Measurements from ENCODE around the gene ABCB11. TPM values are rescaled to one million over a fixed set of nuclear protein-coding genes. Genes with fewer than 3 reads are reported as not detected.

ABCB11 gene
- total RNA-seq, 1 experiment from 2014 or later, result 0.11 TPM

- BruUV-seq (replicated peaks), result no TSS peak
- H3K79me2 ChIP-seq (ENCODE audit: low read length), result no peaks in the 10 kb centered on the region
- no peak overlapping the region for H3K4me3 ChIP-seq (ENCODE audit: low read length)
- no peak for DNase-seq
- H3F3A ChIP-seq (ENCODE audit: low read length, unreplicated experiment), result no peaks in the 10 kb centered on the region
- intact Hi-C loops (cut with micrococcal nuclease), result no loop called here
- H3K27ac ChIP-seq (ENCODE audit: low read length), result no peak overlapping the region
- no peak for ATAC-seq
- H3K9me3 ChIP-seq (ENCODE audit: low read length), result no peaks in the 10 kb centered on the region
- ChIA-PET CTCF (interaction anchor here (0.6 kb wide), 1 partner anchor 17 kb away, joined by 3 read pairs; no protein-coding TSS in a partner anchor), POLR2A (ENCODE audit: unreplicated experiment) (no interaction called here)
- H3K9me2 ChIP-seq (replicated peaks; ENCODE audit: low read length), result no peaks in the 10 kb centered on the region
- no peak overlapping the region for H2AFZ ChIP-seq (ENCODE audit: low read length)
- H3K4me2 ChIP-seq (ENCODE audit: low read length), result no peak overlapping the region
- H4K20me1 ChIP-seq (ENCODE audit: low read length), result no peaks in the 10 kb centered on the region
- no peaks in the 10 kb centered on the region for H3K36me3 ChIP-seq (ENCODE audit: low read depth, low read length)
- TF ChIP-seq EZH2 (IDR thresholded peaks at IDR 0.05; ENCODE audit: low read length, unreplicated experiment) (no peak), EZH2phosphoT487 (IDR thresholded peaks at IDR 0.05; ENCODE audit: borderline replicate concordance, low read length) (no peak), CTCF (conservative IDR thresholded peaks at IDR 0.05; ENCODE audit: low read depth, low read length) (no peak)
- H3K4me1 ChIP-seq (ENCODE audit: insufficient read depth, low read length), result peaks cover 8% of the 10 kb centered on the region
- no peak overlapping the region for H3K9ac ChIP-seq (ENCODE audit: low read length)
- no peaks in the 10 kb centered on the region for H3K27me3 ChIP-seq (ENCODE audit: low read length)
Observed at GRCh38 chr2:168951871-168952270, 79.3 kb downstream of the ABCB11 start.

GRCh38 chr2:168949324-168949723 lies 81.8 kb downstream of the ABCB11 start:
- POLR2A ChIA-PET (ENCODE audit: unreplicated experiment), result no interaction called here
- no peak for ATAC-seq
- DNase-seq, result no peak
- CTCF ChIA-PET, result no interaction called here
- Histone ChIP-seq H3K79me2 (ENCODE audit: low read length) (no peaks in the 10 kb centered on the region), H3K27me3 (ENCODE audit: low read length) (no peaks in the 10 kb centered on the region), H3K9ac (ENCODE audit: low read length) (no peak overlapping the region), H4K20me1 (ENCODE audit: low read length) (no peaks in the 10 kb centered on the region), H3K27ac (ENCODE audit: low read length) (no peak overlapping the region), H3K4me1 (ENCODE audit: insufficient read depth, low read length) (peaks cover 8% of the 10 kb centered on the region), H3F3A (ENCODE audit: low read length, unreplicated experiment) (no peaks in the 10 kb centered on the region), H2AFZ (ENCODE audit: low read length) (no peak overlapping the region), H3K9me2 (replicated peaks; ENCODE audit: low read length) (no peaks in the 10 kb centered on the region), H3K4me3 (ENCODE audit: low read length) (no peak overlapping the region), H3K4me2 (ENCODE audit: low read length) (no peak overlapping the region), H3K36me3 (ENCODE audit: low read depth, low read length) (no peaks in the 10 kb centered on the region), H3K9me3 (ENCODE audit: low read length) (no peaks in the 10 kb centered on the region)
- intact Hi-C loops (cut with micrococcal nuclease), result loop anchor here (5.0 kb wide), 1 partner anchor 448 kb away; no protein-coding TSS in a partner anchor
- BruUV-seq (replicated peaks), result no TSS peak
- TF ChIP-seq EZH2phosphoT487 (IDR thresholded peaks at IDR 0.05; ENCODE audit: borderline replicate concordance, low read length) (no peak), CTCF (conservative IDR thresholded peaks at IDR 0.05; ENCODE audit: low read depth, low read length) (no peak), EZH2 (IDR thresholded peaks at IDR 0.05; ENCODE audit: low read length, unreplicated experiment) (no peak)

GRCh38 chr2:168948621-168949212 lies 82.4 kb downstream of the ABCB11 start:
- no peak overlapping the region for H3K4me2 ChIP-seq (ENCODE audit: low read length)
- H3K36me3 ChIP-seq (ENCODE audit: low read depth, low read length), result no peaks in the 10 kb centered on the region
- no peaks in the 10 kb centered on the region for H3K9me3 ChIP-seq (ENCODE audit: low read length)
- POLR2A ChIA-PET (ENCODE audit: unreplicated experiment), result no interaction called here
- no peak overlapping the region for H3K4me3 ChIP-seq (ENCODE audit: low read length)
- no peaks in the 10 kb centered on the region for H3K9me2 ChIP-seq (replicated peaks; ENCODE audit: low read length)
- BruUV-seq (replicated peaks), result no TSS peak
- no peaks in the 10 kb centered on the region for H4K20me1 ChIP-seq (ENCODE audit: low read length)
- H2AFZ ChIP-seq (ENCODE audit: low read length), result peak overlapping the region; percentile 63; the same call in 1 of the 2 replicates
- H3K27me3 ChIP-seq (ENCODE audit: low read length), result no peaks in the 10 kb centered on the region
- no peaks in the 10 kb centered on the region for H3K79me2 ChIP-seq (ENCODE audit: low read length)
- intact Hi-C loops (cut with micrococcal nuclease), result loop anchor here (1.0 to 5.0 kb wide), 2 partner anchors 274 to 449 kb away; no protein-coding TSS in a partner anchor
- H3F3A ChIP-seq (ENCODE audit: low read length, unreplicated experiment), result no peaks in the 10 kb centered on the region
- TF ChIP-seq EZH2phosphoT487 (IDR thresholded peaks at IDR 0.05; ENCODE audit: borderline replicate concordance, low read length) (no peak), CTCF (conservative IDR thresholded peaks at IDR 0.05; ENCODE audit: low read depth, low read length) (peak; percentile 84), EZH2 (IDR thresholded peaks at IDR 0.05; ENCODE audit: low read length, unreplicated experiment) (no peak)
- H3K9ac ChIP-seq (ENCODE audit: low read length), result no peak overlapping the region
- H3K4me1 ChIP-seq (ENCODE audit: insufficient read depth, low read length), result peaks cover 8% of the 10 kb centered on the region
- H3K27ac ChIP-seq (ENCODE audit: low read length), result no peak overlapping the region
- ATAC-seq, result peak; percentile 67
- CTCF ChIA-PET, result no interaction called here
- peak; percentile 60 for DNase-seq
